ENCODE data around the gene NUDT15. TPM values are rescaled to one million over a fixed set of nuclear protein-coding genes. Genes with fewer than 3 reads are reported as not detected.
"Not testable (repeated sequence)": the region's sequence is repeated elsewhere in the genome, so short reads cannot be mapped to it uniquely, and the experiment has no call there.

NUDT15 gene
- total RNA-seq, 4 donors from 2014 or later, result 5.0 to 8.0 (median 5.9) TPM

GRCh38 chr13:47997384-47997783, 40.1 kb upstream of the NUDT15 start:
- H3K36me3 ChIP-seq, result peaks cover 0 to 27% (median 17%) of the 10 kb centered on the region in 4 donors
- WGBS, result 90% methylated on average over 2 of the region's 2 CpGs
- TF ChIP-seq EP300 (IDR thresholded peaks at IDR 0.05), result no peak
- H3K4me3 ChIP-seq, result no peak overlapping the region
- intact Hi-C loops (cut with DNase I), result no loop called here
- no peaks in the 10 kb centered on the region for H3K9me3 ChIP-seq
- peaks cover 30 to 47% (median 45%) of the 10 kb centered on the region in 4 donors for H3K4me1 ChIP-seq
- no peaks in the 10 kb centered on the region for H3K27me3 ChIP-seq
- no peak for DNase-seq (ENCODE audit: extremely low spot score)
- H3K27ac ChIP-seq (replicated peaks in 1 of 4), result no peak overlapping the region

DNA sequence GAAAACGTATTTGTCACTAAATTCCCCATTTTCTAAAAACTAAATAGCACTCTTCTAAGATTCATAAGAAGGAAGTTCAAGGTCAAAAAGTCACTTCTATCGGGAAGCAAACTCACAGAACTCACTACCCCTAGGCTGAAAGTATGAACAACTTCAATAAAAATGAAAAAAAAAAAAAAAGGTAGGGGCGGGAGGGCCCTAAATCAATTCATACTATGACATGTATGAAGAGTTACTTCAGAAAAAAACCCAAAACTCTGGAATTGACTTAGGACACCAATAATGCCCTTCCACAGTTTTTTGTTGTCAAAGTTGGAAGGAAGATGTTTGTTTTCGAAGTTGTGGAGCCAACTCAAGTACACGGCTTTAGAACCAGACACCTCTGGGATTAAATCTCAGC, 37.6 kb upstream of the NUDT15 start:
- Histone ChIP-seq H3K27me3 (no peaks in the 10 kb centered on the region), H3K4me1 (peaks cover 30 to 47% (median 45%) of the 10 kb centered on the region in 4 donors), H3K36me3 (peaks cover 0 to 9% (median 3%) of the 10 kb centered on the region in 4 donors), H3K27ac (replicated peaks in 1 of 4) (peak overlapping the region in 2 of 4 donors; percentile 84 to 89), H3K4me3 (peak overlapping the region; percentile 80 to 100 (median 92)), H3K9me3 (no peaks in the 10 kb centered on the region)
- DNase-seq (ENCODE audit: extremely low spot score), result no peak
- intact Hi-C loops (cut with DNase I), result loop anchor here (5.0 kb wide), 1 partner anchor 37 kb away; the partner anchor contains the start of gene NUDT15
- WGBS, result 55% methylated on average over 5 of the region's 5 CpGs
- TF ChIP-seq CTCF (IDR thresholded peaks at IDR 0.05) (no peak), EP300 (IDR thresholded peaks at IDR 0.05) (no peak), POLR2A (IDR thresholded peaks at IDR 0.05; ENCODE audit: low read depth) (no peak), POLR2AphosphoS5 (IDR thresholded peaks at IDR 0.05) (no peak)

DNA sequence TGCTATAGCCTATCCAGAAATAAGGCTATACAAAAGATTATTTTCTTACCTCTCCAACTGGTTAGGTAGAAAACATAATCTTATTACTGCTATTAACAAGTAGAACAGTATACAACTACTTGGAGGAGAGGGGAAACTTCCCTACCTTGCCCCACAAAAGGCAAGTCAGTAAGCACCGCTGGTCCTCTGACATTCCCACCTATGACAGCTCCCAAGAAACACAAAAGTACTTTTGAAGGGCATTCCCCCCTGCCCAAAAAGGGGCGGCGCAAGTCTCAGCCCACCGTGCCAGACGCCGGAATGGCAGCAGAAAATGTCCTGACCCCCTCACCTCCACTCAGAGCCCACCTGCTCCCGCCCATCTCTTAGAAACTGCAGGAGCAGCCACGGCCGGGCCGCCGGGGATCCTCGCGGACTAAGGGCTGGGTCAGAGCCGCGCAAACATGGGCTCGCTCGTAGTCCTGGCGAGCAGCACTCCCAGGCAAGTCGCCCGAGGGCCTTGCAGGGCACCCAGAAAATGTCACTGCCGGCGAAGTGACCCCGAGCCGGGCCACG, 36.9 kb upstream of the NUDT15 start:
- Histone ChIP-seq H3K27me3 (no peaks in the 10 kb centered on the region), H3K9me3 (no peaks in the 10 kb centered on the region), H3K4me1 (peaks cover 30 to 47% (median 45%) of the 10 kb centered on the region in 4 donors), H3K36me3 (peaks cover 0 to 8% (median 3%) of the 10 kb centered on the region in 4 donors), H3K27ac (replicated peaks in 1 of 4) (peak overlapping the region; percentile 82 to 89 (median 85)), H3K4me3 (peak overlapping the region; percentile 80 to 100 (median 92))
- 0% methylated on average over 10 of the region's 25 CpGs for WGBS
- intact Hi-C loops (cut with DNase I), result loop anchor here (5.0 kb wide), 1 partner anchor 37 kb away; the partner anchor contains the start of gene NUDT15
- TF ChIP-seq POLR2A (IDR thresholded peaks at IDR 0.05; ENCODE audit: low read depth), result no peak
- no peak for TF ChIP-seq POLR2AphosphoS5 (IDR thresholded peaks at IDR 0.05)
- no peak for TF ChIP-seq EP300 (IDR thresholded peaks at IDR 0.05)
- no peak for TF ChIP-seq CTCF (IDR thresholded peaks at IDR 0.05)
- DNase-seq (ENCODE audit: extremely low spot score), result no peak

GRCh38 chr13:48001114-48001881, 36.2 kb upstream of the NUDT15 start, which contains the start of gene SUCLA2:
Gene SUCLA2 (minus strand): TSS chr13:48001273. CDS start chr13:48001269, 4 bp downstream.
- intact Hi-C loops (cut with DNase I), result loop anchor here (5.0 kb wide), 1 partner anchor 36 kb away; the partner anchor contains the start of gene NUDT15
- DNase-seq (ENCODE audit: extremely low spot score), result peak; percentile 94
- WGBS, result 5% methylated on average over 19 of the region's 52 CpGs
- H3K9me3 ChIP-seq, result no peaks in the 10 kb centered on the region
- peaks cover 0 to 2% (median under 1%) of the 10 kb centered on the region in 4 donors for H3K36me3 ChIP-seq
- TF ChIP-seq CTCF (IDR thresholded peaks at IDR 0.05) (peak in 2 of 3 experiments; percentile 6 to 13), EP300 (IDR thresholded peaks at IDR 0.05) (no peak), POLR2AphosphoS5 (IDR thresholded peaks at IDR 0.05) (peak; percentile 85 to 90)
- peak within 1 kb of the TSS; percentile 80 to 100 (median 92) for H3K4me3 ChIP-seq
- peak within 1 kb of the TSS; percentile 82 to 89 (median 85) for H3K27ac ChIP-seq (replicated peaks in 1 of 4)
- peaks cover 30 to 47% (median 45%) of the 10 kb centered on the region in 4 donors for H3K4me1 ChIP-seq
- H3K27me3 ChIP-seq, result no peaks in the 10 kb centered on the region

DNA sequence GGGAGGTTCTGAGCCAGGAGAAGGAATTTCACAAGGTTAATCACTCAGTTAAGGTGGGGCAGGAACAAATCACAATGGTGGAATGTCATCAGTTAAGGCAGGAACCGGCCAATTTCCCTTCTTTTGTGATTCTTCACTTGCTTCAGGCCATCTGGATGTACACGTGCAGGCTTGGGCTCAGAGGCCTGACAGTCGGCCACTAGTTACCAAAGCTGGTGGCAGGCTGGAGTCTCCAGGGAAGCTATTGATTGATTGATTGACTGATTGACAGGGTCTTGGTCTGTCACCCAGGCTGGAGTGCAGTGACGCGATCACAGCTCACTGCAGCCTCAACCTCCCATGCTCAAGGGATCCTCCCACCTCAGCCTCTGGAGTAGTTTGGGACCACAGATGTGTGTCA, 35.5 kb upstream of the NUDT15 start:
- Histone ChIP-seq H3K4me3 (peak overlapping the region; percentile 80 to 100 (median 92)), H3K27ac (replicated peaks in 1 of 4) (peak overlapping the region in 1 of 4 donors; percentile 84), H3K4me1 (peaks cover 30 to 43% (median 40%) of the 10 kb centered on the region in 4 donors)
- not testable (repeated sequence) for DNase-seq (ENCODE audit: extremely low spot score); H3K27me3 ChIP-seq; H3K36me3 ChIP-seq; H3K9me3 ChIP-seq
- intact Hi-C loops (cut with DNase I), result loop anchor here (5.0 kb wide), 1 partner anchor 35 kb away; the partner anchor contains the start of gene NUDT15
- WGBS, result 33% methylated on average over 4 of the region's 5 CpGs

All from esophagus muscularis mucosa (tissue), 4 donors.